NK-92 (cell line): Measurements from ENCODE around the gene ACTN2.

Experiments
- DNase-seq: peaks from one replicate; lab custom pipeline; 2025; ENCODE audit not compliant: unreplicated experiment; lab: John Stamatoyannopoulos, UW

Gene ACTN2

GRCh38 chr1:236765831-236766230 is 79.5 kb downstream of the ACTN2 start:
- no peak for DNase-seq

- DNase-seq: no peak
These were observed 80.2 kb downstream of the ACTN2 start for GRCh38 chr1:236766506-236766905.

- DNase-seq: no peak
These were observed 81.0 kb downstream of the ACTN2 start for GRCh38 chr1:236767276-236767675.

- DNase-seq: no peak
These were observed 82.3 kb downstream of the ACTN2 start for GRCh38 chr1:236768601-236769000.

GRCh38 chr1:236773919-236774318 is 87.6 kb downstream of the ACTN2 start:
- no peak for DNase-seq

- no peak for DNase-seq
These were observed 88.6 kb downstream of the ACTN2 start for GRCh38 chr1:236774926-236775325.

GRCh38 chr1:236779312-236779711 is 93.0 kb downstream of the ACTN2 start:
- no peak for DNase-seq

GRCh38 chr1:236785477-236785876 is 99.2 kb downstream of the ACTN2 start:
- DNase-seq: no peak

- no peak for DNase-seq
These were observed 100.2 kb downstream of the ACTN2 start for GRCh38 chr1:236786453-236786852.

- no peak for DNase-seq
These were observed 108.3 kb downstream of the ACTN2 start for GRCh38 chr1:236794585-236795034.

GRCh38 chr1:236795035-236795756 is 108.9 kb downstream of the ACTN2 start, which contains the start of gene MTR:
TSS of gene MTR (plus strand) at chr1:236795292. CDS start at chr1:236795704, 412 bp downstream.
- DNase-seq: peak; percentile 77

GRCh38 chr1:236795757-236796667 is 109.7 kb downstream of the ACTN2 start:
- DNase-seq: no peak

GRCh38 chr1:236799001-236799400 is 112.7 kb downstream of the ACTN2 start:
- no peak for DNase-seq

GRCh38 chr1:236800002-236800620 is 113.8 kb downstream of the ACTN2 start:
- DNase-seq: no peak

GRCh38 chr1:236800623-236801022 is 114.3 kb downstream of the ACTN2 start:
- DNase-seq: no peak

GRCh38 chr1:236802264-236802663 is 116.0 kb downstream of the ACTN2 start:
- no peak for DNase-seq

GRCh38 chr1:236806634-236807033 is 120.3 kb downstream of the ACTN2 start:
- DNase-seq: no peak

GRCh38 chr1:236808005-236808404 is 121.7 kb downstream of the ACTN2 start:
- DNase-seq: no peak

GRCh38 chr1:236808564-236809130 is 122.3 kb downstream of the ACTN2 start:
- no peak for DNase-seq

- DNase-seq: no peak
These were observed 122.8 kb downstream of the ACTN2 start for GRCh38 chr1:236809148-236809547.

GRCh38 chr1:236810018-236810417 is 123.7 kb downstream of the ACTN2 start:
- no peak for DNase-seq
